Measurements from ENCODE around the gene PTPRK.
A peak's percentile ranks its signal among the peaks of the same experiment; 100 is the strongest.

Gene PTPRK

DNA sequence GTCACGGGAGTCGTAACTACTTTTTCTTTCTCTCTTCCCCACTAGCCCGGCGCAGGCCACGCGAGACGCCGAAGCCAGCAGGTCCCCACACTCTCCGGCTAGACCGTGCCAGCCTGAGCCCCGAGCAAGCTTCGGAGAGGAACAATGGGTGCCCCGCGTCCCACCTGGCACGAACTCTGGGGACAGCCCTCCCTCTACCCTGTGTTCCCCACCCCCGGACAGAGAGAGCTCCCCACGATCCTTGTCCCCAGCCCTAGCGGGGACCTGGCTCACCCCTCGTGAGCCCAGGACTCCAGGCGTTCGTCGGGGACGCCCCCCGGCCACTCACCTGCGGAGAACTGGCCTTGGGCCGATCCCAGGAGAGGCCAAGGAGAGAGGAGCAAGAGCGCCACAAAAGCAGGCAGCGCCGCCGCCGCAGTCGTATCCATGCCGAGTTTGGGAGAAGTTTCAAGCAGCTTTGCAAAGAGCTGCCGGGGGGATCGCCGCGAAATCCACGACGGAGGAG lies 416 bp downstream of the PTPRK start:
- TF ChIP-seq ZBTB7A (IDR thresholded peaks at IDR 0.05; ENCODE audit: low read depth) (peak; percentile 86), CREB1 (IDR thresholded peaks at IDR 0.05; ENCODE audit: low read depth) (no peak), TAF1 (IDR thresholded peaks at IDR 0.05; ENCODE audit: low read depth) (no peak)

DNA sequence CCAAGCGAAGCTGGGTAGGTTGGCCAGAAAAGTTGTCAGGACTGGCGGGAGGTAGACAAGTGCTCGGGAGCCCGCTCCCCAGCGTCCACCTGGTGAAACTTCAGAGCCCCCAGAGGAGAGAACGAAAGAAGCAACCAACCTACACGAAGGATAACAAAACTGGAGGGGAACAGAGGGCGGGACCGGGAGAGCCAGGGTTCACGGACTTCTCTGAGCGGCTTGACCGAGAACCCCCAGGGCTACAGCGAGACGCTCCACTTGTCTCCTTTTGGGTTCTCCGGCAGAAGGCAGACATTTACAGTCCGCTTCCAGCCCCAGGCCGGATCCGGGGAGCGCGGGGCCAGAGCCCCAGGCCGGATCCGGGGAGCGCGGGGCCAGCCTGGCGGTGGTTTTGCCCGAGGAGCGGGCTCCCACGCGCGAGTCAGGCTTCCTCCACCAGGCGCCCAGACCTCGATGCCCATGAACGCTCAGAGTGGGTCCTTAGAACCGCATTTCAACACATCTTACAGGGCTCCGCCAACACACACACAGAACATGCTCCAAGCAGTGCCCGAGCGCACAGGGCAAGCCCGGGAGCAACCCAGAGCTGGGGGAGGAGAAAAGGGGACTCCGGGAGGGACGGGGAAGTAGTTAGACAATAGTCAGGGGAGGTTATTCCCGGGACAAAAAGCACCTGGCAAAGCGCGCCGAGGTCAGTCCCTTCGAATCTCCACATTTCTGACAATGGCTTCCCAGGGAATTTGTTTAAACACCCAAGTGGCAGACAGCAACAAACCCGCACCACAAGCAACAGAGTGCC lies 1.1 kb downstream of the PTPRK start:
- TF ChIP-seq ZBTB7A (IDR thresholded peaks at IDR 0.05; ENCODE audit: low read depth) (no peak), RAD21 (IDR thresholded peaks at IDR 0.05; ENCODE audit: low read depth) (no peak; the same call in 1 of the 2 replicates), EP300 (IDR thresholded peaks at IDR 0.05; ENCODE audit: borderline replicate concordance) (0 out of 2 replicates have a peak, but pooled peaks have one; percentile 11)
- TF ChIP-seq, protein P1, sequence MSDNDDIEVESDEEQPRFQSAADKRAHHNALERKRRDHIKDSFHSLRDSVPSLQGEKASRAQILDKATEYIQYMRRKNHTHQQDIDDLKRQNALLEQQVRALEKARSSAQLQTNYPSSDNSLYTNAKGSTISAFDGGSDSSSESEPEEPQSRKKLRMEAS (IDR thresholded peaks at IDR 0.05): 0 out of 2 replicates have a peak, but pooled peaks have one; percentile 21

DNA sequence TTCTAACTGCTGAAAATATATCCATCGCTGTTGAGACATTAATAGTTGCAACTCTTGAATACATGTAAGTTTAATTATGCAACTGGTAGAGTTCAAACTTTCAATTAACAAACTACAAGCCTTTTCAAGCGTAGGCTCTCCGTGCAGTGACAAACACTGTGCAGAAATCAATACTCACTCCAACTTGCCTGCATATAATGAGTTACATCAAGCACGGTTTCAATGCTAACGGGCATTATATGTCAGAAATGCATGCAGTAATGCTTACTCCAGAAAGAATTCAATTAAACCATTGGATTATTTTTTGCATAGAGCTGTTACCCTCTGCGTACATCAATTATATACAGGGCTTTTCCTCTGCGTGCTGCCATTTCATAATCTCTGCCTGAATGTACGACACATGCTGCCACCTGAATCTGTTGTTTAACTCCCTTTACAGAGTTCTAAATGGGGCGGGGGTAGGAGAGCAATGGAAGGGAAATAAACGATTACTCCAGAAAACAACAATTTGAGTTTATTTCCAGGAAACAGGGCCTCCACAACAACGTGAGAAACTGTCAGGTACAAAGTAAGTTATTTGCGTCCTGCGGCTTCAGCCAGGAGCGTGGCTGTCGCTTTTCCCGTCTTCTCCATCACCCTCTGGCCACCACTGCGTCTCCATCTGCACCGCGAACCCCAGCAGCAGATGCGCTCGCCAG lies 1.8 kb downstream of the PTPRK start:
- TF ChIP-seq NFIC (IDR thresholded peaks at IDR 0.05): no peak

DNA sequence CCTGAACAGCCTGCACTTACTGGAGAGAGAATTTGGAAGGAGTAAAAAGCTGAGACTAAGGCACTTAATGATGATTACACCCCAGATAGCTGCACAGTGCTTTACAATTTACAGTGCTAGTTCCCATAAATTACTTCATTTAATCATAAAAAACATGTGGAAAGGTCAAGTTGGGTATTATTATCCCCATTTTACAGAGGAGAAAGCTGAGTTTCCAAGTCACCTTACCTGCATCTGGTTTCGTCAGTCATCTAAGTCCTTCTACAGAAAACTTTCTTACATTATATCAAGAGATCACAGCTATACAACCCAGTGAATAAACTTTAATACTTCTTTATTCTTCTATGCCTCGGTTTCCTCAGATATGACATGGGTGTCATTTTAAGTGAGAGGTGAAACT lies 3.3 kb downstream of the PTPRK start:
- TF ChIP-seq CREB1 (IDR thresholded peaks at IDR 0.05; ENCODE audit: low read depth): no peak
- no peak for TF ChIP-seq RAD21 (IDR thresholded peaks at IDR 0.05; ENCODE audit: low read depth)
- no peak for TF ChIP-seq FOXM1 (IDR thresholded peaks at IDR 0.05; ENCODE audit: borderline replicate concordance, low read depth)
- TF ChIP-seq, protein P2, sequence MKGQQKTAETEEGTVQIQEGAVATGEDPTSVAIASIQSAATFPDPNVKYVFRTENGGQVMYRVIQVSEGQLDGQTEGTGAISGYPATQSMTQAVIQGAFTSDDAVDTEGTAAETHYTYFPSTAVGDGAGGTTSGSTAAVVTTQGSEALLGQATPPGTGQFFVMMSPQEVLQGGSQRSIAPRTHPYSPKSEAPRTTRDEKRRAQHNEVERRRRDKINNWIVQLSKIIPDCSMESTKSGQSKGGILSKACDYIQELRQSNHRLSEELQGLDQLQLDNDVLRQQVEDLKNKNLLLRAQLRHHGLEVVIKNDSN (IDR thresholded peaks at IDR 0.05): no peak
- no peak for TF ChIP-seq EP300 (IDR thresholded peaks at IDR 0.05; ENCODE audit: borderline replicate concordance)
- no peak for TF ChIP-seq TAF1 (IDR thresholded peaks at IDR 0.05; ENCODE audit: low read depth)
- TF ChIP-seq, protein P3, sequence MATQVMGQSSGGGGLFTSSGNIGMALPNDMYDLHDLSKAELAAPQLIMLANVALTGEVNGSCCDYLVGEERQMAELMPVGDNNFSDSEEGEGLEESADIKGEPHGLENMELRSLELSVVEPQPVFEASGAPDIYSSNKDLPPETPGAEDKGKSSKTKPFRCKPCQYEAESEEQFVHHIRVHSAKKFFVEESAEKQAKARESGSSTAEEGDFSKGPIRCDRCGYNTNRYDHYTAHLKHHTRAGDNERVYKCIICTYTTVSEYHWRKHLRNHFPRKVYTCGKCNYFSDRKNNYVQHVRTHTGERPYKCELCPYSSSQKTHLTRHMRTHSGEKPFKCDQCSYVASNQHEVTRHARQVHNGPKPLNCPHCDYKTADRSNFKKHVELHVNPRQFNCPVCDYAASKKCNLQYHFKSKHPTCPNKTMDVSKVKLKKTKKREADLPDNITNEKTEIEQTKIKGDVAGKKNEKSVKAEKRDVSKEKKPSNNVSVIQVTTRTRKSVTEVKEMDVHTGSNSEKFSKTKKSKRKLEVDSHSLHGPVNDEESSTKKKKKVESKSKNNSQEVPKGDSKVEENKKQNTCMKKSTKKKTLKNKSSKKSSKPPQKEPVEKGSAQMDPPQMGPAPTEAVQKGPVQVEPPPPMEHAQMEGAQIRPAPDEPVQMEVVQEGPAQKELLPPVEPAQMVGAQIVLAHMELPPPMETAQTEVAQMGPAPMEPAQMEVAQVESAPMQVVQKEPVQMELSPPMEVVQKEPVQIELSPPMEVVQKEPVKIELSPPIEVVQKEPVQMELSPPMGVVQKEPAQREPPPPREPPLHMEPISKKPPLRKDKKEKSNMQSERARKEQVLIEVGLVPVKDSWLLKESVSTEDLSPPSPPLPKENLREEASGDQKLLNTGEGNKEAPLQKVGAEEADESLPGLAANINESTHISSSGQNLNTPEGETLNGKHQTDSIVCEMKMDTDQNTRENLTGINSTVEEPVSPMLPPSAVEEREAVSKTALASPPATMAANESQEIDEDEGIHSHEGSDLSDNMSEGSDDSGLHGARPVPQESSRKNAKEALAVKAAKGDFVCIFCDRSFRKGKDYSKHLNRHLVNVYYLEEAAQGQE (IDR thresholded peaks at IDR 0.05; ENCODE audit: low read depth): no peak

DNA sequence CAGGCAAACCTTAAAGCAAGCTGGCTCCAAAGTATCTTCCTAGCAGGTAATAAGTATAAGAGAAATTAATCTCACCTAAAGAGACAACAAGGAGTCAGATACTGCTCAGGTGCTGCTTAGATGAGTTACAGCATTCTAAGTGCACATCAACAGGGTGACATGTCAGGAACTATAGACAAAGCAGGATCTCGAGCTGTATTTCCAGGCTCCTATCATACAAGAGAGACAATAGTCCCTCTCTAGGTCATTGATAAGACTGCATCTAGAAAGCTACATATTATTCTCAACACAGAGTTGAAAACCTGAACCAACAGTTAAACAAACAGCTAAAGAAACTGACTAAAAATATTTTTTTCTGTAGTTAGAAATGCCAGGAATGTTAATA lies 3.9 kb downstream of the PTPRK start:
- no peak for TF ChIP-seq RAD21 (IDR thresholded peaks at IDR 0.05; ENCODE audit: low read depth)
- TF ChIP-seq FOXM1 (IDR thresholded peaks at IDR 0.05; ENCODE audit: borderline replicate concordance, low read depth): no peak
- TF ChIP-seq YY1 (IDR thresholded peaks at IDR 0.05; ENCODE audit: low read depth): no peak
- no peak for TF ChIP-seq CREB1 (IDR thresholded peaks at IDR 0.05; ENCODE audit: low read depth)
- TF ChIP-seq, protein P2 (IDR thresholded peaks at IDR 0.05): no peak
- no peak for TF ChIP-seq TCF12 (IDR thresholded peaks at IDR 0.05; ENCODE audit: low read depth)

DNA sequence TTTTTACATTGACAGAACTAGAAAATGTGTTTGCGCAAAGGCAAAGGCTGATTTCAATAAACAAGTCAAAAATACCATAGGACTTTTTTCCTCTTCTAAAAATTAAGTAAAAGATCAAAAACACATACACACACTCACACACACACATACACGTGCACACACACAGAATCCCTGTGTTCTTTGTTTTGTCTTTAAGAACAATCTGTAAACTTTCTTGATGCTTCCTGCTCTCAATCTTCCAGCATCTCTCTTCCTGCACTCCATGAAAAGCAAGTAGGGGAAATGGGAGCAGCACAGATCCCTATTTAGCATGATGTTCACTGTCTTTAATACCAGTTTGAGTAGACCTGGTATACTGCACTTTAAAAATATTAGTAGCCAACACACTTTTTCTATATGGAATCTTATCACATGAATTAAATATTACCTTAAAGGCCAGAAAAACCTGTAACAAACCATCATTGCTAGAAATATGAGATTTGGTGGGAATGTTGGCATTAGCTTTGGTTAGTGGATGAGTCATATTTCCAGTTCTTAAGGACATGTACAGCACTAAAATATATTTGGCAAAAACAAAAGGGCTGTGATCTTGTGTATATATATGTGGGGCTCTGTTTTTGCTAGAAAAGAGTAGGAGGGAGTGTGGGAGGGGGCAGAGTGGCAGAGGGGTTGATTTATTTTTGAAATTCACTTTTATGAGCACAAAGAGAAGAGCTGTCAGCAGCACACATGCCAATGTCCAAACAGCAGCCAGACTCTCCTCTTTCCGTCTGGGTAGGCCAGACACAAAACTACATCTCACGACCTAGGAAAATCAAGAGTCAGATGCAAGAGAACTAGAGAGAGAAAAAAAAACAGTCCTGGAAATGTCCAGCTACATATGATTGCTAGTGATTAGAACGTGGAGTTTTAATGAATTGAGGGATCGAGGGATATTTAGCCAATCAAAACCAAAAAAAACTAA lies 4.6 kb downstream of the PTPRK start:
- TF ChIP-seq ZBTB7A (IDR thresholded peaks at IDR 0.05; ENCODE audit: low read depth): no peak
- TF ChIP-seq CEBPB (IDR thresholded peaks at IDR 0.05): no peak
- no peak for TF ChIP-seq TEAD4 (IDR thresholded peaks at IDR 0.05)
- TF ChIP-seq, protein P1 (IDR thresholded peaks at IDR 0.05): no peak
- no peak for TF ChIP-seq RAD21 (IDR thresholded peaks at IDR 0.05; ENCODE audit: low read depth)
- no peak for TF ChIP-seq YY1 (IDR thresholded peaks at IDR 0.05; ENCODE audit: low read depth)
- no peak for TF ChIP-seq NFIC (IDR thresholded peaks at IDR 0.05)
- TF ChIP-seq EGR1 (IDR thresholded peaks at IDR 0.05): no peak
- TF ChIP-seq, protein P3 (IDR thresholded peaks at IDR 0.05; ENCODE audit: low read depth): no peak
- TF ChIP-seq CREB1 (IDR thresholded peaks at IDR 0.05; ENCODE audit: low read depth): no peak
- TF ChIP-seq EP300 (IDR thresholded peaks at IDR 0.05; ENCODE audit: borderline replicate concordance): no peak
- no peak for TF ChIP-seq FOXM1 (IDR thresholded peaks at IDR 0.05; ENCODE audit: borderline replicate concordance, low read depth)
- no peak for TF ChIP-seq TAF1 (IDR thresholded peaks at IDR 0.05; ENCODE audit: low read depth)
- TF ChIP-seq TCF12 (IDR thresholded peaks at IDR 0.05; ENCODE audit: low read depth): no peak
- TF ChIP-seq, protein P2 (IDR thresholded peaks at IDR 0.05): no peak

Data from Ishikawa (cell line).